GM12891 (cell line): ENCODE measurements around the gene GTF2IRD2.
"Not testable (repeated sequence)": the region's sequence is repeated elsewhere in the genome, so short reads cannot be mapped to it uniquely, and the experiment has no call there.

Experiments used
- POLR2A ChIP-seq: IDR thresholded peaks from 2 replicates; pipeline ENCODE4 v1.6.1; 2011; ENCODE audit warnings: low read depth, low read length, control low read depth
- POLR2AphosphoS5 ChIP-seq: IDR thresholded peaks from 2 replicates; pipeline ENCODE4 v1.6.1; 2011; ENCODE audit warnings: low read depth, low read length, control low read depth
- SPI1 ChIP-seq: IDR thresholded peaks from 2 replicates; pipeline ENCODE4 v1.6.1; 2011; ENCODE audit warnings: low read depth, low read length, control low read depth

- TF ChIP-seq POLR2A, POLR2AphosphoS5, SPI1: not testable (repeated sequence)
These were observed 77.3 kb downstream of the GTF2IRD2 start, which contains the start of gene NCF1 for GRCh38 chr7:74773760-74774750.
